BE2C (cell line): ENCODE data around the gene MBIP.
"Not testable (repeated sequence)": the region's sequence is repeated elsewhere in the genome, so short reads cannot be mapped to it uniquely, and the experiment has no call there.

ENCODE experiments used
- DNase-seq: peaks from one replicate; pipeline ENCODE4 v3.0.0-alpha.2; 2020
- H3K27me3 ChIP-seq: fragments of 250-450 bp; sonication (Bioruptor Pico); 2 replicates; pipeline ENCODE4 v1.5.1; 2020; ENCODE audit warnings: mild to moderate bottlenecking
- H3K36me3 ChIP-seq: fragments of 250-450 bp; sonication (Bioruptor Pico); 2 replicates; pipeline ENCODE4 v1.5.1; 2020; ENCODE audit warnings: mild to moderate bottlenecking
- H3K4me1 ChIP-seq: fragments of 250-450 bp; sonication (Bioruptor Pico); 2 replicates; pipeline ENCODE4 v1.5.1; 2020
- H3K4me3 ChIP-seq: 2 replicates; pipeline ENCODE4 v1.5.1; 2011; ENCODE audit warnings: low read depth, low read length
- H3K9me3 ChIP-seq: fragments of 250-450 bp; sonication (Bioruptor Pico); 2 replicates; pipeline ENCODE4 v1.5.1; 2020
- TF ChIP-seq, protein P1 (sequence below): IDR thresholded peaks from 2 replicates; pipeline ENCODE4 v1.5.1; 2012; ENCODE audit warnings: mild to moderate bottlenecking, low read depth, low read length

The MBIP gene

DNA sequence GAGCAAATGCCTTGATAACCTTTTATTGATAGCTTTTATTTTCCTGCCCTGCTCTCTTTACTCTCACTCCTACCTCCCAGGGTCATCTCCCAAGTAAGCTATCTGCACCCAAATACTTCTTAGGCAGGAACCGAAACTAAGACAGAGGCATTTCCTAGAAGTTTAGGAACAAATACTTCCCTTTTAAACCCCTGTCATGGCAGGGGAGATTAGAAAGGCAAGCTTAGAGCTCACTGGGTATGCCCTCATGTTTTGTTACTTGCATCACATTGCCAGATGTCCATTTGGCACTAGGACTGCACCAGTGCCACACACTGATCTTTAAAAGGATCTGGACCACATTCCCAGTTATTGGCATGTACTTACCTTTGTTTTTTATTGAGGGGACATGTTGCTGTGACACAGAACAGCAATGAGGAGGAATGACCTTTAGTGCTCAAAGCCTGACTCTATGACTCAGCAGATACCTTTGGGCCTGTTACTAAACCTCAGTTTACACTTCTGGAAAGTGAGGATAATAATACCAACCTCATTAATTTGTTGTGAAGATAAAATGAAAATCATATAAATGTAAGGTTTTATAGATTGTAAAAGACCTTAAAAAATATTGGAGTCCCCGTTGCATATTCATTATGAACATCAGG lies 40.9 kb upstream of the MBIP start:
- TF ChIP-seq, protein P1, sequence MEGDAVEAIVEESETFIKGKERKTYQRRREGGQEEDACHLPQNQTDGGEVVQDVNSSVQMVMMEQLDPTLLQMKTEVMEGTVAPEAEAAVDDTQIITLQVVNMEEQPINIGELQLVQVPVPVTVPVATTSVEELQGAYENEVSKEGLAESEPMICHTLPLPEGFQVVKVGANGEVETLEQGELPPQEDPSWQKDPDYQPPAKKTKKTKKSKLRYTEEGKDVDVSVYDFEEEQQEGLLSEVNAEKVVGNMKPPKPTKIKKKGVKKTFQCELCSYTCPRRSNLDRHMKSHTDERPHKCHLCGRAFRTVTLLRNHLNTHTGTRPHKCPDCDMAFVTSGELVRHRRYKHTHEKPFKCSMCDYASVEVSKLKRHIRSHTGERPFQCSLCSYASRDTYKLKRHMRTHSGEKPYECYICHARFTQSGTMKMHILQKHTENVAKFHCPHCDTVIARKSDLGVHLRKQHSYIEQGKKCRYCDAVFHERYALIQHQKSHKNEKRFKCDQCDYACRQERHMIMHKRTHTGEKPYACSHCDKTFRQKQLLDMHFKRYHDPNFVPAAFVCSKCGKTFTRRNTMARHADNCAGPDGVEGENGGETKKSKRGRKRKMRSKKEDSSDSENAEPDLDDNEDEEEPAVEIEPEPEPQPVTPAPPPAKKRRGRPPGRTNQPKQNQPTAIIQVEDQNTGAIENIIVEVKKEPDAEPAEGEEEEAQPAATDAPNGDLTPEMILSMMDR: no peak
- DNase-seq: no peak
- Histone ChIP-seq H3K27me3 (peaks cover 4% of the 10 kb centered on the region), H3K9me3 (no peaks in the 10 kb centered on the region), H3K4me3 (no peak overlapping the region), H3K4me1 (no peaks in the 10 kb centered on the region; the same call in 1 of the 2 replicates), H3K36me3 (no peaks in the 10 kb centered on the region)

DNA sequence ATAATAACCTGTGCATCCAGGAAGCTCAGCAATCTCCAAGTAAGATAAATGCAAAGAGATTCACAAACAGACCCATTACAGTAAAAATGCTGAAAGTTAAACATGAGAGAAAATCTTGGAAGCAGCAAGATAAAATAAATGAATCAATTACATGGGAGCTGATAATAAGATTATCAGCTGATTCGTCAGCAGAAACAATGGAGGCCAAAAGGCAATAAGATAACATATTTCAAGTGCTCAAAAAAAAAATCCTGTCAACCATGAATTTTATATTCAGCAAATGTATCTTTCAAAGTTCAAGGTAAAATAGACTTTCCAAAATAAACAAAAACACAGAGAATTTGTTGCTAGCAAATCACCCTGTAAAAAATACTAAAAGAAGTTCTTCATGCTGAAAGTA lies 36.4 kb upstream of the MBIP start:
- no peaks in the 10 kb centered on the region for H3K4me1 ChIP-seq
- no peaks in the 10 kb centered on the region for H3K36me3 ChIP-seq
- H3K4me3 ChIP-seq: no peak overlapping the region
- peaks cover 4% of the 10 kb centered on the region; the same call in 1 of the 2 replicates for H3K27me3 ChIP-seq
- DNase-seq: no peak
- TF ChIP-seq, protein P1: no peak
- no peaks in the 10 kb centered on the region for H3K9me3 ChIP-seq

DNA sequence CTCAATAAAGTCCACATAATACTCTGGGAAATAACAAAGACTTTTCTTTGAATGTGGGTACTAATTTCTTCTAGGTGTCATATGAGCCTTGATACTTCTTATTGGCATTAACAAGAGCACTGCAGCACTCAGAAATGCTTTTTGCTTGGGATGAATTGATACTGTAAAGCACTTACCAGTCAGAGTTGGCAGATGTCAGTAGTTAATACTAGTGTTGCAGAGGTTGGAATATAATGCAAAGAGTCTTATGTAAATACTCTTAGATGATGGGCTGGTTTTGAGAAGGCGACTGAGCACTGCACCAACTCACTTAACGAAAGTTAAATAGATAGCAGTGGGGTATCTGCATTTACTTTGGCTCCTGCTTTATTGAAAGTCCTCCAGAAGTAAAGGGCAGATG lies 25.6 kb upstream of the MBIP start:
- H3K9me3 ChIP-seq: no peaks in the 10 kb centered on the region
- H3K4me3 ChIP-seq: no peak overlapping the region
- no peak for DNase-seq
- TF ChIP-seq, protein P1: no peak
- no peaks in the 10 kb centered on the region for H3K36me3 ChIP-seq
- H3K27me3 ChIP-seq: peaks cover 13% of the 10 kb centered on the region
- no peaks in the 10 kb centered on the region for H3K4me1 ChIP-seq

DNA sequence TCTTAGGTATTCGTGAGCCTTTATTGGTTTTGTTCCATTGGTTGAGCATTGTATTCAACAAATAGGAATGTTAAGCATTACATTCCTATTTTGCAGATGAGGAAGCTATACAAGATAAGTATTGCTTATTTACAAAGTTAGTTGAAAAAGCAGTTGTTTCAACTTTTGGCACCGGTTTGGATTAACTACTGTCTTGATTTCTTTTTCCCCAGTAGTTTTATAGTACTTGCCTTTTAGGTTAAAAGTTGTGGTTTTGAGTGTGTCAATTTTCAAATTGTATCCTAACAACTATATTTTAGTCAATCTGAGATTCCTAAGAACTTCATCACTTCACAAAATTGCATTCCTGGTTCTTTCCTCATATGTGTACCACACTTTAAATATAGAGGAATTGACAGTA lies 23.8 kb upstream of the MBIP start:
- no peak overlapping the region for H3K4me3 ChIP-seq
- no peaks in the 10 kb centered on the region for H3K36me3 ChIP-seq
- TF ChIP-seq, protein P1: no peak
- DNase-seq: no peak
- H3K9me3 ChIP-seq: no peaks in the 10 kb centered on the region
- H3K27me3 ChIP-seq: peaks cover 13% of the 10 kb centered on the region
- H3K4me1 ChIP-seq: no peaks in the 10 kb centered on the region

DNA sequence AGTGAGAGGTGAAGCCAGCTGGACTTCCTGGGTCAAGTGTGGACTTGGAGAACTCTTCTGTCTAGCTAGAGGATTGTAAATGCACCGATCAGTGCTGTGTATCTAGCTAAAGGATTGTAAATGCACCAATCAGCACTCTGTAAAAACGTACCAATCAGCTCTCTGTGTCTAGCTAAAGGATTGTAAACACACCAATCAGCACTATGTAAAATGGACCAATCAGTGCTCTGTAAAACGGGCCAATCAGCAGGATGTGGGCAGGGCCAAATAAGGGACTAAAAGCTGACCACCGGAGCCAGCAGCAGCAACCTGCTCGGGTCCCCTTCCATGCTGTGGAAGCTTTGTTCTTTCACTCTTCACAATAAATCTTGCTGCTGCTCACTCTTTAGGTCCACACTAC lies 21.4 kb upstream of the MBIP start:
- H3K4me1 ChIP-seq, DNase-seq, H3K9me3 ChIP-seq, H3K36me3 ChIP-seq, H3K27me3 ChIP-seq, H3K4me3 ChIP-seq: not testable (repeated sequence)

DNA sequence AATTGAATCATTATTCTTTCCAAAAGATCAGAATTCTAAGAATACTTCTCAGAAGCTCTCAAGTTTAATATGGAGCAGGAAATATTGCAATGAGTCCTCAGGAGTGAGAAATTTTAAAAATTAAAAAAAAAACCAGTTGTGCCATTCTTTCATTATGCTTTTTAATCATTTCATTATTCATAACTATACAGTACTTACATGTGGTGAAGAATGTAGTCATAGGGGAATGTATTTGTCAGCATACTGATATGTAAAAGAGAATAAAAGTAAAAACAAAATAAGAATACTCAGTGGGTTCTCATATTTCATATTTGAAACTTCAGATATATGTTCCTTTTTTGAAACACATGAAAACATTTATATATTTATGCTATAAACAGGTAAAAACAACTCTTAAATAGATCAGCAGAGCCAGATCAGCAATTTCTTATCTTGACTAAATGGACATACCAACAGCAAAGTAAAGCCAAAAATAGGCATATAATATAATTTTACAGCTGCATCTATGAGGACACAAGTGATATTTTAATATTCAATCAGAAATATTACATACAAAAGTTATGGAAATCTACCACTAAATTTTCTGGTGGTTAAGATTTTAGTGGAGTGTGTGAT lies 19.9 kb upstream of the MBIP start:
- no peaks in the 10 kb centered on the region for H3K4me1 ChIP-seq
- TF ChIP-seq, protein P1: no peak
- H3K36me3 ChIP-seq: no peaks in the 10 kb centered on the region

More for the DNA sequence above, 19.9 kb upstream of the MBIP start:
- Histone ChIP-seq H3K27me3 (peaks cover 5% of the 10 kb centered on the region), H3K9me3 (no peaks in the 10 kb centered on the region), H3K4me3 (no peak overlapping the region)
- DNase-seq: no peak
